Osteoblast (primary cell): ENCODE data around the gene HSPB3. TPM values are rescaled to one million over a fixed set of nuclear protein-coding genes. Genes with fewer than 3 reads are reported as not detected.

Source experiments
- DNase-seq: peaks from one replicate; pipeline ENCODE4 v3.0.0; 2011; ENCODE audit warnings: low spot score, mixed read lengths; ENCODE audit not compliant: insufficient read length; ENCODE audit errors: missing footprints
- H2AFZ ChIP-seq: 2 replicates; pipeline ENCODE4 v1.6.0; 2011; ENCODE audit warnings: mild to moderate bottlenecking, low read length
- H3K27ac ChIP-seq: 2 replicates; pipeline ENCODE4 v1.5.1; 2011; ENCODE audit warnings: mild to moderate bottlenecking, low read depth, low read length, moderate library complexity
- H3K27me3 ChIP-seq: 2 replicates; pipeline ENCODE4 v1.6.0; 2012; ENCODE audit warnings: mild to moderate bottlenecking, control low read depth, inconsistent platforms, low read length, moderate library complexity; ENCODE audit not compliant: insufficient read depth
- H3K36me3 ChIP-seq: 2 replicates; pipeline ENCODE4 v1.5.1; 2011; ENCODE audit warnings: mild to moderate bottlenecking, low read length, control low read depth, moderate library complexity; ENCODE audit not compliant: insufficient read depth
- H3K4me1 ChIP-seq: 2 replicates; pipeline ENCODE4 v1.5.1; 2011; ENCODE audit warnings: mild to moderate bottlenecking, low read length, control low read depth, moderate library complexity; ENCODE audit not compliant: insufficient read depth
- H3K4me2 ChIP-seq: 2 replicates; pipeline ENCODE4 v1.6.0; 2011; ENCODE audit warnings: mild to moderate bottlenecking, low read length; ENCODE audit not compliant: insufficient read depth
- H3K4me3 ChIP-seq: fragments of 200-600 bp; sonication (generic); 3 replicates; pipeline ENCODE4 v1.5.1; 2012; ENCODE audit warnings: mild to moderate bottlenecking, low read length, inconsistent platforms; ENCODE audit not compliant: insufficient read depth
- H3K79me2 ChIP-seq: 2 replicates; pipeline ENCODE4 v1.6.0; 2012; ENCODE audit warnings: mild to moderate bottlenecking, low read length, control low read depth, inconsistent platforms; ENCODE audit not compliant: insufficient read depth
- H3K9me3 ChIP-seq: 2 replicates; pipeline ENCODE4 v1.5.1; 2011; ENCODE audit warnings: low read depth, low read length, control low read depth
- H4K20me1 ChIP-seq: 2 replicates; pipeline ENCODE4 v1.6.0; 2012; ENCODE audit warnings: mild to moderate bottlenecking, low read length, control low read depth; ENCODE audit not compliant: insufficient read depth
- CTCF ChIP-seq: IDR thresholded peaks from 2 replicates; pipeline ENCODE4 v1.5.1; 2011; ENCODE audit warnings: mild to moderate bottlenecking, low read depth, low read length, moderate library complexity; ENCODE audit errors: extremely low read depth
- total RNA-seq: library from RNA; depleted of rRNA; stranded (reverse); fragments of >200 nt; gene quantifications from 2 replicates; pipeline ENCODE4 v1.2.3, GENCODE V29; 2012

HSPB3 gene
- total RNA-seq, 1 donor, result not detected

- Histone ChIP-seq H3K9me3 (no peaks in the 10 kb centered on the region), H3K4me1 (no peaks in the 10 kb centered on the region), H2AFZ (no peak overlapping the region), H3K4me3 (no peak overlapping the region), H3K27me3 (peaks cover 3% of the 10 kb centered on the region), H4K20me1 (no peaks in the 10 kb centered on the region), H3K36me3 (no peaks in the 10 kb centered on the region), H3K4me2 (no peak overlapping the region), H3K27ac (no peak overlapping the region), H3K79me2 (no peaks in the 10 kb centered on the region)
- TF ChIP-seq CTCF, result no peak
- no peak for DNase-seq
Observed at GRCh38 chr5:54492178-54492577, 36.7 kb downstream of the HSPB3 start.

- H3K4me1 ChIP-seq, result no peaks in the 10 kb centered on the region
- TF ChIP-seq CTCF, result no peak
- H3K4me3 ChIP-seq, result no peak overlapping the region
- no peaks in the 10 kb centered on the region for H3K9me3 ChIP-seq
- H3K27me3 ChIP-seq, result peaks cover 6% of the 10 kb centered on the region
- H3K79me2 ChIP-seq, result no peaks in the 10 kb centered on the region
- no peaks in the 10 kb centered on the region for H4K20me1 ChIP-seq
- no peak overlapping the region for H3K27ac ChIP-seq
- no peak for DNase-seq
- no peaks in the 10 kb centered on the region for H3K36me3 ChIP-seq
- H2AFZ ChIP-seq, result no peak overlapping the region
- H3K4me2 ChIP-seq, result no peak overlapping the region
Observed at GRCh38 chr5:54495027-54495426, 39.5 kb downstream of the HSPB3 start.

Other genes with a start within 250 kb of the HSPB3 start
- 25.3 and 29.8 TPM in 2 replicates for gene ARL15, start 145.1 kb upstream of the HSPB3 start, total RNA-seq
- 69.0 and 86.5 TPM in 2 replicates for gene SNX18, start 62.1 kb downstream of the HSPB3 start, total RNA-seq